Measurements from ENCODE around the gene MRNIP.

The MRNIP gene

GRCh38 chr5:179866241-179867078 lies 7.8 kb upstream of the MRNIP start:
- TF ChIP-seq CTCF (IDR thresholded peaks at IDR 0.05; ENCODE audit: insufficient read depth, low read depth, low read length, missing control alignments): peak; percentile 20
- DNase-seq (ENCODE audit: low read depth): peak; percentile 22
- no peak overlapping the region for H3K4me3 ChIP-seq (ENCODE audit: low read length)

- peak; percentile 50 for DNase-seq (ENCODE audit: low read depth)
- no peak for TF ChIP-seq CTCF (IDR thresholded peaks at IDR 0.05; ENCODE audit: insufficient read depth, low read depth, low read length, missing control alignments)
- H3K4me3 ChIP-seq (ENCODE audit: low read length): no peak overlapping the region
Observed at GRCh38 chr5:179865491-179866240, 7.0 kb upstream of the MRNIP start.

- no peak for TF ChIP-seq CTCF (IDR thresholded peaks at IDR 0.05; ENCODE audit: insufficient read depth, low read depth, low read length, missing control alignments)
- no peak overlapping the region for H3K4me3 ChIP-seq (ENCODE audit: low read length)
- no peak for DNase-seq (ENCODE audit: low read depth)
Observed at GRCh38 chr5:179864686-179865085, 6.1 kb upstream of the MRNIP start.

- no peak overlapping the region for H3K4me3 ChIP-seq (ENCODE audit: low read length)
- DNase-seq (ENCODE audit: low read depth): no peak
- TF ChIP-seq CTCF (IDR thresholded peaks at IDR 0.05; ENCODE audit: insufficient read depth, low read depth, low read length, missing control alignments): no peak
Observed at GRCh38 chr5:179863449-179864085, 5.0 kb upstream of the MRNIP start.

GRCh38 chr5:179862891-179863290 lies 4.3 kb upstream of the MRNIP start:
- H3K4me3 ChIP-seq (ENCODE audit: low read length): no peak overlapping the region
- no peak for TF ChIP-seq CTCF (IDR thresholded peaks at IDR 0.05; ENCODE audit: insufficient read depth, low read depth, low read length, missing control alignments)
- DNase-seq (ENCODE audit: low read depth): no peak

GRCh38 chr5:179862296-179862695 lies 3.7 kb upstream of the MRNIP start:
- DNase-seq (ENCODE audit: low read depth): no peak
- TF ChIP-seq CTCF (IDR thresholded peaks at IDR 0.05; ENCODE audit: insufficient read depth, low read depth, low read length, missing control alignments): no peak

More at GRCh38 chr5:179862296-179862695, 3.7 kb upstream of the MRNIP start:
- H3K4me3 ChIP-seq (ENCODE audit: low read length): no peak overlapping the region

All from epithelial cell of esophagus (primary cell).